GM13976 (cell line): ENCODE data around the gene COASY.

Experiments used
- DNase-seq: peaks from one replicate; pipeline ENCODE4 v3.0.0; 2012; ENCODE audit warnings: low spot score
- in situ Hi-C: fragments of 300-500 bp; cut with MboI; formaldehyde crosslinking; loops from one replicate; pipeline ENCODE4 v1.12.0; 2022; ENCODE audit warnings: low sequenced_read_pairs, mixed read lengths, inconsistent platforms; ENCODE audit not compliant: unreplicated experiment
- TF ChIP-seq, protein P1 (sequence below): IDR thresholded peaks from 2 replicates; pipeline ENCODE4 v1.5.1; 2012; ENCODE audit warnings: borderline replicate concordance, mild to moderate bottlenecking; ENCODE audit not compliant: insufficient read depth; ENCODE audit errors: extremely low read depth, missing control alignments, control extremely low read depth

Gene COASY

DNA sequence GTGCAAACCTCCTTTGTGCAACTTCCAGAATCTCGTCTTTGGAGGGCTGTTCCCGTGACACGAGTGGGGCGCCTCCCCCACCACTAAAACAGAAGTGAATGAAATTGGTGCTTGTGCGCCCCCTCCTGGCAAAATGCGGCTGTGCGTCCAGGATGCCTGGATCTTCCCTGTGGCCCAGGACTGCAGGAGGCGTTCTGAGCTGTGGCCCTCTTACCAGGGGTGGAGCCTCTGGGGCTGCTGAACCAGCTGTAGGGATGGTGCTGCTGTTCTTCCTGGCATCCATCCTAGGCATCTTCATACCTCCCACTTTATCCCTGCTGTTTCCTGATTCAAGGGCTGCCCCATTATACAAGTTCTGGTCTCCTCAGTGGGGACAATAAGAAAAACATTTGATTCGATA, 44.4 kb upstream of the COASY start:
- TF ChIP-seq, protein P1, sequence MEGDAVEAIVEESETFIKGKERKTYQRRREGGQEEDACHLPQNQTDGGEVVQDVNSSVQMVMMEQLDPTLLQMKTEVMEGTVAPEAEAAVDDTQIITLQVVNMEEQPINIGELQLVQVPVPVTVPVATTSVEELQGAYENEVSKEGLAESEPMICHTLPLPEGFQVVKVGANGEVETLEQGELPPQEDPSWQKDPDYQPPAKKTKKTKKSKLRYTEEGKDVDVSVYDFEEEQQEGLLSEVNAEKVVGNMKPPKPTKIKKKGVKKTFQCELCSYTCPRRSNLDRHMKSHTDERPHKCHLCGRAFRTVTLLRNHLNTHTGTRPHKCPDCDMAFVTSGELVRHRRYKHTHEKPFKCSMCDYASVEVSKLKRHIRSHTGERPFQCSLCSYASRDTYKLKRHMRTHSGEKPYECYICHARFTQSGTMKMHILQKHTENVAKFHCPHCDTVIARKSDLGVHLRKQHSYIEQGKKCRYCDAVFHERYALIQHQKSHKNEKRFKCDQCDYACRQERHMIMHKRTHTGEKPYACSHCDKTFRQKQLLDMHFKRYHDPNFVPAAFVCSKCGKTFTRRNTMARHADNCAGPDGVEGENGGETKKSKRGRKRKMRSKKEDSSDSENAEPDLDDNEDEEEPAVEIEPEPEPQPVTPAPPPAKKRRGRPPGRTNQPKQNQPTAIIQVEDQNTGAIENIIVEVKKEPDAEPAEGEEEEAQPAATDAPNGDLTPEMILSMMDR: peak; percentile 95
- peak; percentile 84 for DNase-seq
- in situ Hi-C loops: no loop called here

DNA sequence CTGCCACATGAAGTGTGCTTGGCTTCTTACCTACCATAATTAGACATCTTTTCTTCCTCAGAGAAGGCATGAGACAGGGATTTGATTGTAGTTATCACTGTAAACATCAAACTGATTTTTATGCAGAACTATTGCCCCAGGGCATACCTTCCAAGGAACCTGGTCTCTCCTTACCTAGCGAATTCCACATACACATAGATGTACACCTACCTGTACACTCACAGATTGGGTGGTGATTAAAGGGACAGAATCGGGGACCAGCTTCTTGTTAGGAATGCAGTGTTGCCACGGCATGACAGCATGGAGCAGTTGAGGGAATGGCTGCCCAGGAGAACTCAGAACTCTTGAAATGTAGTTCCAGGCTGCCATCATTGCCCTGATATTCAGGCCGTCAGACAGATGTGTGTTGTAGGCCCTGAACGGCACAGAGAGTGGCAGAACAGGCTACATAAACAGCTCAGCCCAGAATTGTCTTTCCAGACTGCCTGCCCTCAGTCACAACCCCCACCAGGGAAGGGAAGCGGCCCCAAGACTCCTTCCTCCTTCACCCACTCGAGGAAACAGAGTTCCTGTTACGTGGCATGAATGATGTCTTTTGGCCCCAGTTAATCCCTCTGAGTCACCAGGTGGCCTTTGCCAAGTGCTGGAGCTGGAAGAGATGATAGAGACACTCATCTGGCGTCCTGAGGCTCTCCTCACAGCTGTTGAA, 43.7 kb upstream of the COASY start:
- TF ChIP-seq, protein P1: no peak
- DNase-seq: no peak
- in situ Hi-C loops: no loop called here

DNA sequence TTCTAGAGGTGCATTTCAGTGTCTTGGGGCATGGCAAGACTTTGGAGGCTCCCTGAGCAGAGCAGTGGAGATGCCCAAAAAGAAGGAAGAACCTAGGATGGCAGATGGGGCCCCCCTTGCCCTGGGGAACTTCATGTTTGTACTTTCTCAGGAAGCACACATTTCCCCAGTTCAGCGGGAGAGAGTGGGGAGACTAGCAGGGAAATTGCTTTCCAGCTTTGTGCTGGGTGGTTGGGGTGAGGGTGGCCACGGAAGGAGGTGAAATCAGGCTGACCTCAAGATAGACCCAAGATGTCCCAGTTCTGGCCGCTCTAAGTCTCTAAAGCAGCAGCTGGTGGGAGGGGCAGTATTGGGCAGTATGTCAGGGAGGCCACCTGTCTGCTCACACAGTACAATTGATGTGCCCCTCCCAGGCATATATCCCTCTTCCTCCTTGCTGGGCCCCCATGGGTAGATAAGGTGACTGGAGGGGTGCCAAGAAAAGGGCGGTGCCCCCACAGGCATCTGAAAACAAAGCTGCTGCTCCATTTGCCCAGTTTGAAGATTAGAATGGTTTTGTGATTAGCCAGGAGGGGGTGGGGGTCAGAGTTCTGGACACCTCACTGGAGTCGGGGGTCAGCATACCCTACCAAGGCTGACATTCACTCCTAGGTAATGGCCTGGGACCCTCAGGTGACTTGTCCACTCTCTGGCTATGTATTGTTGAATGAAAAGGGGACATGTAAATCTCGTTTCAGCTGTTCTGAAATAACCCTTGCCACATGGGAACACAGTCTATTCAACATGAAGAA, 43.0 kb upstream of the COASY start:
- TF ChIP-seq, protein P1: no peak
- in situ Hi-C loops: no loop called here
- no peak for DNase-seq

DNA sequence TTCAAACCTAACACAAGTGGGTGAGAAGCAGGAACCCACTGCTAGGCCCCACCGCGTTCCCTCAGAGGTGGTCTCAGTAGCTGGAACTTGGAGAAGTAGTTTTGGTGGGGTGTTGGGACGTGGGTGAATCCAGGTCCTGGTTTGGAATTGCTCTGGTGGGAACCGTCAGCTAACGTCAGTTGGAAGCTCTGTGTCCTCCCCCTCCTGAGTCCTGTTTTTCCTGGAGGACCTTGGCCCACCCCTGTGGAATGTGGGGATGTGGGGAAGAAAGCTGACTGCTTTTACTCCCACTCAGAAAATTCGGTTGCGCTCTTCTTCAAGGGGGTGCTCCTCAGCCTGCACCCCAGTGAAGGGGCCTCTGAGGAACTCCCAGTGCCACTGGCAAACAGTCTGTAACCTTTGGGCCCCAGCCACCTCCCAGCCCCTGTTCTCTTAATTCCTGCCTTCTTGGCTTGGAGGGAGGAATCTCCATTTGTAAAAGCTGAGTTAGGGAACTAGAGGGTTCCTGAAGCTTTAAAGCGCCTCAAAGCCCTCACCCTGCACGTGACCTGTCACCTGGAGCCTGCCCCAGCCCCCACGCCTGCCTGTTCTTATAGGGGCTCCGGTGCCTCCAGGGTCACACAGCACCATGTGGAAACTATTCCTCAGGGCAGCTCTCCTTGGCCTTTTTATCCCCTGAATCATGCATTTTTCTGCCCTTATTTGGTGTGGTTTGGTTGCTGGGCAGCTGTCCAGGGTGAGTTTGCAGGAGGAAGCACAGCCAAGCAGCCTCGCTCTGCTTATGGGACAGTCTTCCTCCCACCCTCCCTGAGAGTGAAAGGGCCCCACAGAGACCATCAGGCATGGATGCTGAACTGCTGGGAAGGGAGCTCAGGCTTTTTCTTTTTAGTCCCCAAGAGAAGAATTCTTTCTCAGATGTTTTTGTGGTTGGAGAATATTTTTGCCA, 42.1 kb upstream of the COASY start:
- DNase-seq: no peak
- in situ Hi-C loops: no loop called here
- TF ChIP-seq, protein P1: no peak

DNA sequence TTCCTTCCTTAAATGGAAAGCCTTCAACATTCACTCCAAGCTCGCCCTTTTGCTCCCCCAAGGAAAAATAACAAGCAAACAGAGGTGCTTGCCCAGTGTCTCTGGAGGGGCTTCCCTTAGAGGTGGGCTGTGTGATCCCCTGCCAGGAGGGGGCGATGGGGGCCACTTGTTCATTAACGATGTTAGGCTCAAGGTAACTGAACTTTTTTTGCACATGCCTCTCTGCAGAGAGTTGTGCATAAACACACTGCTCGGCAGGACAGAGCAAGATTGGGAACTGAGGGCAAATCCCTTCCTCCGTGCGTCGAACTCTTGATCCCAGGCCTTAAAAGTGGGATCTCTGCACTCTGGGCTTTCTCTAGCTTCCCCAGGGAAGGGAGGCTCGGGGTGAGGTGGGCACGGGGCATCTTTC, 41.4 kb upstream of the COASY start:
- DNase-seq: no peak
- TF ChIP-seq, protein P1: no peak
- in situ Hi-C loops: no loop called here

DNA sequence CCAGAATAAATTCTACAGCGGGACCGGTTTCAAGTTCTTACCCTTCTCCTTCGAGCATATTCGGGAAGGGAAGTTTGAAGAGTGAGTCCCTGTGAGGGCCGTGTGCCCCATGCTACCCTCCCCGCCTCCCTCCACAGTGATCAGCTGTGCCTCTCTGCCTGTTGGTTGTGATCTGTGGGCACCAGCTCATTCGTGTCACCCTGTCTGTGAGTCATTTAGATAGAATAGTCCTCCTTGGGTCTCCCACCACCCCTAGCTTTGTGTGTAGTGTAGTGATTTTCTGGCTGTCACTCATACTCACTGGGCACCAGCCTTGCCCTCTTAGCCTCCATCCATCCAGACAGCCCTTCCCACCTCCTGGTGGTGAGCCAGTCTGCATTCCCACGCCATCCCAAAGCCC, 40.9 kb upstream of the COASY start:
- TF ChIP-seq, protein P1: no peak
- in situ Hi-C loops: no loop called here
- DNase-seq: no peak
